ENCODE results near the gene CSNK1A1L.

CSNK1A1L gene

DNA sequence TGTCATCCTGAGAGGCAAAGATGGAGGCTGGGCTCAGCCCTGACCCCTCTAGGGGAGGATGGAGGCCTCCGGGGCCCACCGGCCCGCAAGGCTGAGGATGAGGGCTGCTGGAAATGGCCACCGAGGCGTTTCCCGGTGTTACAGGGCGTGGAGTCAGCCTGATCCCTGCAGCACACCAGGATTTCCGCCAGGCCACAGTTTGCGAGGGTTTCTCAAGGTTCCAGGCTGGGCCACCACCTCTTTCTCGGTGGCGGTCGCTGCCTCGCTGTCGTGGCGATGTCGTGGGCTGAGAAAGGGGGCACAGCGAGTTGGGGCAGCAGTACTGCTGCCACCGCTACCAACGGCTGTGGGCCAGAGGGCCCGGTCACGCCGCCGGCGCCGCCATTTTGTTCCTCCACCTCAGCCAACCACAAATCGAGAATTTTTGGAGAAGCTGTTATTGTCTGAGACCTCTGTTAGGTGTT, at the start of gene CSNK1A1L:
CSNK1A1L (minus strand) TSS at position 414 of the 464 bp plus-strand sequence; CDS start at position 6, 408 bp downstream.
- DNase-seq, result no peak
- no peak within 1 kb of the TSS for H3K27ac ChIP-seq
- no peaks in the 10 kb centered on the region for H3K9me3 ChIP-seq (ENCODE audit: severe bottlenecking)
- H3K36me3 ChIP-seq, result no peaks in the 10 kb centered on the region
- TF ChIP-seq, protein P1, sequence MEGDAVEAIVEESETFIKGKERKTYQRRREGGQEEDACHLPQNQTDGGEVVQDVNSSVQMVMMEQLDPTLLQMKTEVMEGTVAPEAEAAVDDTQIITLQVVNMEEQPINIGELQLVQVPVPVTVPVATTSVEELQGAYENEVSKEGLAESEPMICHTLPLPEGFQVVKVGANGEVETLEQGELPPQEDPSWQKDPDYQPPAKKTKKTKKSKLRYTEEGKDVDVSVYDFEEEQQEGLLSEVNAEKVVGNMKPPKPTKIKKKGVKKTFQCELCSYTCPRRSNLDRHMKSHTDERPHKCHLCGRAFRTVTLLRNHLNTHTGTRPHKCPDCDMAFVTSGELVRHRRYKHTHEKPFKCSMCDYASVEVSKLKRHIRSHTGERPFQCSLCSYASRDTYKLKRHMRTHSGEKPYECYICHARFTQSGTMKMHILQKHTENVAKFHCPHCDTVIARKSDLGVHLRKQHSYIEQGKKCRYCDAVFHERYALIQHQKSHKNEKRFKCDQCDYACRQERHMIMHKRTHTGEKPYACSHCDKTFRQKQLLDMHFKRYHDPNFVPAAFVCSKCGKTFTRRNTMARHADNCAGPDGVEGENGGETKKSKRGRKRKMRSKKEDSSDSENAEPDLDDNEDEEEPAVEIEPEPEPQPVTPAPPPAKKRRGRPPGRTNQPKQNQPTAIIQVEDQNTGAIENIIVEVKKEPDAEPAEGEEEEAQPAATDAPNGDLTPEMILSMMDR (IDR thresholded peaks at IDR 0.05; ENCODE audit: low read depth, low read length), result no peak
- H3K27me3 ChIP-seq (ENCODE audit: insufficient read depth, low read depth, severe bottlenecking), result no peaks in the 10 kb centered on the region
- no peak within 1 kb of the TSS for H3K4me3 ChIP-seq (ENCODE audit: low read depth, low read length)

DNA sequence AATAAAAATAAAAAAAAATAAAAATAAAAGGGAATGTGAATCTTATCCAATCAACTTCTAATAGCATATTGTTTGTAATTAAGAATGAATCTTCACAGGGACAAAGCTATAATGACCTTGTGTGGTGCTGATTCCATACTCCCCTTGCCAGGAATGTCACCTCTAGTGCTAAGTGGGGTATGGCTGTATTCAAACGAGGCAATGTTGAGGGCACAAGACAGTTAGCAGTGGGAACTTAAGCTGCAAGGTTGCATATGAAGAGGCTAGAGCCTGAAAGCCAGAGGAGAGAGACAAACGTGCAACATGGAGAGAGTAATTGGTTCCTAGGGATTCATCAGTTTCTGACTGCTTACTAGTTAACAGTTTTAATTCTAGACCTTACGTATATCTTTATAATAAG, 43.9 kb upstream of the CSNK1A1L start:
- no peak overlapping the region for H3K27ac ChIP-seq
- no peak overlapping the region for H3K4me3 ChIP-seq (ENCODE audit: low read depth, low read length)
- H3K27me3 ChIP-seq (ENCODE audit: insufficient read depth, low read depth, severe bottlenecking), result no peaks in the 10 kb centered on the region
- TF ChIP-seq, protein P1 (IDR thresholded peaks at IDR 0.05; ENCODE audit: low read depth, low read length), result no peak
- no peaks in the 10 kb centered on the region for H3K36me3 ChIP-seq
- no peak for DNase-seq
- H3K9me3 ChIP-seq (ENCODE audit: severe bottlenecking), result no peaks in the 10 kb centered on the region

DNA sequence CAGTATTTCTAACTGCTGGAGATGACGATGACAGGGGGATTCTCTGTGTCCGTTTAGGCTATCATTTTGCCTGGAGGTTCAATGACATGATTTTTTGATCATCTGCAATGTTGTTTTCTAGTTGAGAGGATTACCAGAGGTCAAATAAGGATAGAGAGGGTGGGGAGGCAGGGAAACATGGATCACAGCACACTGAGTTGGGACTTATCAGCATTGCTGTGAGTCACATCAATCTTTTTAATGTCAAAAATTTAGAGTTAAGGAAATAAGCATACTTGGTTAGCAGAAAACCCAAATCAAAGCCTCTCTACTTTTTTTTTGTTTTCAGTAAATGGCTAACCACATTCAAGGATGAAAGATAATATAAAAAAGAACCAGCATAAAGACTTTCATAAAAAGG, 43.0 kb upstream of the CSNK1A1L start:
- peak; percentile 11 for DNase-seq
- no peaks in the 10 kb centered on the region for H3K27me3 ChIP-seq (ENCODE audit: insufficient read depth, low read depth, severe bottlenecking)
- H3K4me3 ChIP-seq (ENCODE audit: low read depth, low read length), result no peak overlapping the region
- H3K27ac ChIP-seq, result no peak overlapping the region
- TF ChIP-seq, protein P1 (IDR thresholded peaks at IDR 0.05; ENCODE audit: low read depth, low read length), result no peak
- no peaks in the 10 kb centered on the region for H3K36me3 ChIP-seq
- H3K9me3 ChIP-seq (ENCODE audit: severe bottlenecking), result no peaks in the 10 kb centered on the region

DNA sequence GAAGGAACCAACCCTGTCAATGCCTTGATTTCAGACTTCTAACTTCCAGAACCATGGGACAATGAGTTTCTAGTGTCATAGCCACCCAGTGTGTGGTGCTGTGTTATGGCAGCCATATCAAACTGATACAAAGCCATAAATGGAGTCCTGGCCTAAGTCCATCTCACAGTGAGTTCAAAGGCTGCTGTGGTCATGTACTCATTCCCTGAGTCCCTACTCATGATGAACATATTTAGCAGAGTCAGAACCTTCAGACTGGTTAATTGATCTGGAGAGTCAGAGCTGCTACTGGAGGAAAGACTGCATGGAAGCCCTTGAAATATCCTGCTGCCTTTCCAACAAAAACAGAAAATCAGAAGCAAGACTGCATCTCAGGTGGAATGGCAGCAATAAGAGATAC, 39.2 kb upstream of the CSNK1A1L start:
- DNase-seq, result no peak
- no peaks in the 10 kb centered on the region for H3K27me3 ChIP-seq (ENCODE audit: insufficient read depth, low read depth, severe bottlenecking)
- no peak overlapping the region for H3K4me3 ChIP-seq (ENCODE audit: low read depth, low read length)
- no peaks in the 10 kb centered on the region for H3K9me3 ChIP-seq (ENCODE audit: severe bottlenecking)
- H3K27ac ChIP-seq, result no peak overlapping the region
- TF ChIP-seq, protein P1 (IDR thresholded peaks at IDR 0.05; ENCODE audit: low read depth, low read length), result no peak
- H3K36me3 ChIP-seq, result no peaks in the 10 kb centered on the region

DNA sequence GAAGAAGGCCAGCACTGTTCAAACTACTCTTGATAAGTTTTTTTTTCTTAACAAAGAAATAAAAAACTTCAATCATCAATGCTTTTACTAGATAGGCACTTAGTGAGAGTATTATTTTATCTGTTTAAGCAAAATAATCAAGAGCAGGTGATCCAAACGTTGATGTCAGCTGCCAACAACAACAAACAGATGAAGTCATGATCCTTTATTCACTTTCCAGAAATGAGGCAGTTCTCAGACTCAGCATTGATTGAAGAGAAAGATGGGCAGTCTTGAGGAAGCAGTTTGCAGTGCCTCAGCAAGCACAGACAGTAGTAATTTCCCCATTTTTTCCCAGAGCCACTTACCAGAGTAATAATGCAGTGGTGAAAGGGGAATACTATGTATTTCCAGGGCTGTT, 38.4 kb upstream of the CSNK1A1L start:
- TF ChIP-seq, protein P1 (IDR thresholded peaks at IDR 0.05; ENCODE audit: low read depth, low read length), result no peak
- H3K9me3 ChIP-seq (ENCODE audit: severe bottlenecking), result no peaks in the 10 kb centered on the region
- H3K27ac ChIP-seq, result no peak overlapping the region
- no peak for DNase-seq
- H3K36me3 ChIP-seq, result no peaks in the 10 kb centered on the region
- no peaks in the 10 kb centered on the region for H3K27me3 ChIP-seq (ENCODE audit: insufficient read depth, low read depth, severe bottlenecking)
- no peak overlapping the region for H3K4me3 ChIP-seq (ENCODE audit: low read depth, low read length)

DNA sequence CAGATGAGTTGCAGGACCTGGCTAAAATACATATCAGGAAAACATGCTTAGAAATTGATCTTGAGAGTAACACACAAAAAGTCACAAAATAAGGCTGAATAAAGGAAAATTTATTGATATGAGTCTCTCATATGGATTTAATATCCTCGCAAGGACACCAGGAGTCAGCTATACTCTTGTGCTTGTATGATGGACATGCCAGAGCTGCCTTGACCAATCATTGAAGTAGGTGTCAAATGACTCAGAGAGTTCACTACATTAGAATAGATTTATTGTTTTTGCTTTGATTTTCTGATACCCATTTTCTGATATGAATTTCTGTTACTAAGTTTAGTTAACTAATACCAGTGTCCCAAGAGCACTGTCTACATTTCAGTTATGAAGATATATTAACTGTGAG, 37.4 kb upstream of the CSNK1A1L start:
- no peak for DNase-seq
- H3K27me3 ChIP-seq (ENCODE audit: insufficient read depth, low read depth, severe bottlenecking), result no peaks in the 10 kb centered on the region
- no peak overlapping the region for H3K27ac ChIP-seq
- TF ChIP-seq, protein P1 (IDR thresholded peaks at IDR 0.05; ENCODE audit: low read depth, low read length), result no peak
- H3K9me3 ChIP-seq (ENCODE audit: severe bottlenecking), result no peaks in the 10 kb centered on the region
- no peaks in the 10 kb centered on the region for H3K36me3 ChIP-seq
- H3K4me3 ChIP-seq (ENCODE audit: low read depth, low read length), result no peak overlapping the region

Measured in WERI-Rb-1 (cell line).